ENCODE results near the gene PTPN6.

The PTPN6 gene

DNA sequence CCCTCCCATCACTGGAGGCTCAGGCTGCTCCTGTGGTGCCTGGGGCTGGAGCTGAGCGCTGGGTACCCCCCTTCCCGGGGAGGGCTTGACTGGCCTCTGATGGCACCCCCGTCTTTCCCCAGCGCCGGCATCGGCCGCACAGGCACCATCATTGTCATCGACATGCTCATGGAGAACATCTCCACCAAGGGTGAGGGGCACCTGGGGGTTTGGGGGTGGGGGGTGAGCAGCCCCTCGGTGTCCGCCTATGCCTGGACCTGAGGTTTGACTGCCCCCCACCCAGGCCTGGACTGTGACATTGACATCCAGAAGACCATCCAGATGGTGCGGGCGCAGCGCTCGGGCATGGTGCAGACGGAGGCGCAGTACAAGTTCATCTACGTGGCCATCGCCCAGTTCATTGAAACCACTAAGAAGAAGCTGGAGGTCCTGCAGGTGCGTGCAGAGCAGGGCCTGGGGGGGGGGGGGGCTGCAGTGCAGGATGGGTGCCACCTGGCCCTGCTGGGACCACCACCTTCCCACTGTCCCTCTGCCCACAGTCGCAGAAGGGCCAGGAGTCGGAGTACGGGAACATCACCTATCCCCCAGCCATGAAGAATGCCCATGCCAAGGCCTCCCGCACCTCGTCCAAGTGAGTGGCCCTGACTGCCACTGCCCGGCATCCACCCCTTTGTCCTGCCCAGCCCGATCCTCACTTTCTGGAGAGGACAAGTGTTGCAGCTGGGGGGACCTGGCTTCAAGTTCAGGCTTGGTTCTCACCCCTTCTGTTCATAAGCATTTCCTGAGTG is 8.8 kb downstream of the PTPN6 start:
- H3K4me3 ChIP-seq (ENCODE audit: low read depth, low read length) = peak overlapping the region; percentile 50

DNA sequence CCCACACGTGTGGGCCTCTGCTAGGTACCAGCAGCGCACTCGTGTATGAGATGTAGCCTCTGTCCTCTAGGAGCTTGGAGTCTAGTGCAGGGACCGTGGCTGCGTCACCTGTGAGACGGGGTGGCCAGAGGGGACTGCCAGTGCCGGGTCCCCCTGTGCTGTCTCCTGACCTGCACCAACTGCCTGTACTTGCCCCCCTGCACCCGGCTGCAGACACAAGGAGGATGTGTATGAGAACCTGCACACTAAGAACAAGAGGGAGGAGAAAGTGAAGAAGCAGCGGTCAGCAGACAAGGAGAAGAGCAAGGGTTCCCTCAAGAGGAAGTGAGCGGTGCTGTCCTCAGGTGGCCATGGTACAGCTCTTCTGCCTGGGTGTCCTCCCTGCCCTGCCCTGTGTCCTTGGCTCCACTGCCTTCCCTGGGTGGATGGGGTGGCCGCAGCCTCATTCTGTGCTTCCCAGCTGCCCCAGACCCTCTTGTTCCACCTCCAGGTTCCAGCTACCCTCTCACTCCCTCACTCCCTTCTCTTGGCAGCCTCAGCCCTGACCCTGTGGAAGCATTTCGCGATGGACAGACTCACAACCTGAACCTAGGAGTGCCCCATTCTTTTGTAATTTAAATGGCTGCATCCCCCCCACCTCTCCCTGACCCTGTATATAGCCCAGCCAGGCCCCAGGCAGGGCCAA is 9.6 kb downstream of the PTPN6 start:
- TF ChIP-seq CTCF (IDR thresholded peaks at IDR 0.05; ENCODE audit: borderline replicate concordance, insufficient read depth, low read depth, low read length) = peak; percentile 45
- H3K4me3 ChIP-seq (ENCODE audit: low read depth, low read length) = peak overlapping the region; percentile 23

More for the DNA sequence above, 8.8 kb downstream of the PTPN6 start:
- TF ChIP-seq CTCF (IDR thresholded peaks at IDR 0.05; ENCODE audit: borderline replicate concordance, insufficient read depth, low read depth, low read length) = no peak

DNA sequence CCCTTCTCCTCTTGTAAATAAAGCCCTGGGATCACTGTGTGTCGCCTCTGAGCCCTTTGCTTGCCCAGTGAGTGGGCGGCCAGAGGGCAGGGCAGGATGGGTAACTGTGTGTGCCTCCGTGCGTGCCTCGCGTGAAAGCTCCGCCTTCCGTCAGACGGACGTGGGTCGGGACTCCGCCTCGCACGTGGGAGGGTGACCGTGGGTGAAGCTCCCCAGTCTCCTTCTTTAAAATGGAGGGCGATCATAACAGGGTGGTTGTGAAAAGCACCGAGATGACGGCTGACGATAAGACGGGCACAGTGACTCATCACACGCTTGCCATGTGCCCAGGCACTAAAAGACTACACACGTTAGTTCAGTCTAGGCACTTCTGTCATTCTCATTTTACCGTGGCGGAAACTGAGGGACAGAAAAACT is 10.1 kb downstream of the PTPN6 start:
- TF ChIP-seq CTCF (IDR thresholded peaks at IDR 0.05; ENCODE audit: borderline replicate concordance, insufficient read depth, low read depth, low read length) = no peak
- H3K4me3 ChIP-seq (ENCODE audit: low read depth, low read length) = peak overlapping the region; percentile 23

DNA sequence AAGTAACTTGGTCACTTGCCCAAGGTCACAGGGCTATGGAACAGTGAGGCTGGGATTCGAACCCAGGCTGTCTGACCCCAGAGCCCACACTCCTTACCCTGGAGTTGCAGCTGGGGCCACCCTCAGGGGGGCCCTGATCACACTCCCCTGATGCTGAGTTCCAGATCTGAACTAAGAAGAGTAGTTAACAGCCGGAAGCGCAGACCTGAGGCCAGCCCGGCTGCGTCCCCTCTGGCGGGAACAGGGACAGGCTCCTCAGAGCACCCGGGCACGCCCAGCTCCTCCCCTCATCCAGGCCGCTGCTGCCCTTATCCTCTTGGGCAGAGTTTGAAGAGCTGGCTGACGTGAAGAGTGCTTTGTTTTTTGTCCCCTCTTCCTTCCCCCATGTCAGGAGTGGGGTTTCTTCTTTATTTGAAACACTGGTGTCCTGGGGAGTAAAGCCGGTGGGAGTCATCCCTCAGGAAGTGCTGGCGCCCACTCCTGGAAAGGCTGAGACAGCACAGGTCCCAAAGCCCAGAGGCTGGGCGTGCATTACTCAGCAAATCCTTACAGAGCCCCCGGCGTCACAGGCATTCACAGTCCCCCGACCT is 10.6 kb downstream of the PTPN6 start:
- peak; percentile 26; the same call in 1 of the 2 replicates for TF ChIP-seq CTCF (IDR thresholded peaks at IDR 0.05; ENCODE audit: borderline replicate concordance, insufficient read depth, low read depth, low read length)
- peak overlapping the region; percentile 23 for H3K4me3 ChIP-seq (ENCODE audit: low read depth, low read length)

GRCh38 chr12:6962285-6963015 is 11.3 kb downstream of the PTPN6 start:
- H3K4me3 ChIP-seq (ENCODE audit: low read depth, low read length) = no peak overlapping the region
- no peak for TF ChIP-seq CTCF (IDR thresholded peaks at IDR 0.05; ENCODE audit: borderline replicate concordance, insufficient read depth, low read depth, low read length)

GRCh38 chr12:6963016-6963731 is 12.0 kb downstream of the PTPN6 start:
- no peak for TF ChIP-seq CTCF (IDR thresholded peaks at IDR 0.05; ENCODE audit: borderline replicate concordance, insufficient read depth, low read depth, low read length)
- no peak overlapping the region for H3K4me3 ChIP-seq (ENCODE audit: low read depth, low read length)
